OCI-LY3 (cell line): ENCODE data around the gene CHERP.

Experiments used
- CTCF ChIP-seq: fragments of 200-600, 300-600 bp; sonication (generic); IDR thresholded peaks from 2 replicates; pipeline ENCODE4 v1.5.1; 2014; ENCODE audit warnings: antibody characterized with exemption, low read length, low read depth
- EZH2phosphoT487 ChIP-seq: fragments of 200-600 bp; shearing (Covaris generic); IDR thresholded peaks from 2 replicates; pipeline ENCODE4 v1.6.1; 2018; ENCODE audit warnings: antibody characterized with exemption, mixed run types, low read depth

- TF ChIP-seq EZH2phosphoT487: no peak
- TF ChIP-seq CTCF: no peak
These were observed 45.6 kb downstream of the CHERP start for GRCh38 chr19:16496613-16496983.
